Activated gamma-delta T cell (primary cell): ENCODE results near the gene NDUFS7.

Experiments
- DNase-seq: peaks from one replicate; lab custom pipeline; 2025; lab: John Stamatoyannopoulos, UW

Gene NDUFS7

DNA sequence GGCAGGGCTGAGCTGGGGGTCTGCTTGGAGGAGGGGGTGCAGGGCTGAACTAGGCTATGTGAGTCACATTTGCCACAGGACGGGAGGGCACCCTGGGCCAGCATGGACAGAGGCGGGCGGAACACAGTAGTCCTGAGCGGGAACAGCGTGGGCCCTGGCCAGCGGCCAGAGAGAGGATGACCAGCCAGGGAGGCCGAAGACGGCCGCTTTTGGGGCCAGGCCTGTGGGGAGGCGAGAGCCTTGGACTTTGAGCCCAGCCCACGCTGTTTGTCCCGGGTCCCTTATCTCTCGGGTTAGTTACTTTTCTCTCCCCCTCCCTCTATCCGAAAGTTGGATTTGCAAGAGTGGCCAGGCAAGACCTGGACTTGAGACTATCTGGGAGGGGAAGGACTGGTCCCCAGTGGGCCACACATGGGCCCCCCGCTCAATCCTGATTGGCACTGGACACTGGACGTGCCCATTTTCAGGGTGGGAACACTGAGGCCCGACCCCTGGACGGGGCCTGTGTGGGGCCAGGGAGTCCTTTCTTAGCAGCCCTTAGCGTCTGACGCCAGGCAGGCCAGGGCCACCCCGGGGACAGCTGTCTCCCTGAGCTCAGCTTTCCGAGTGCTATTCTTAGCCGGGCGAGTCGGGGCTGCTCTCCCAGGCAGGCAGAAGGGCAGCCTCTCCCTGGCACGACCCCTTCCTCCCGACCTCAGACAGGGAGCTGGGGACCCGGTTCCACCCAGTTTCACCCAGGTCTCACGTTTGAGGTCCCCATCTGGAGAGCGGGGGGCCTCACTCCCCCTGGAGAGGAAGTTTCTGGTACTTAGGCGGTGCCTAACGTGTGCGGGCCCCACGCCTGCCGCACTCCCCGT lies 16.8 kb downstream of the NDUFS7 start:
- no peak for DNase-seq

DNA sequence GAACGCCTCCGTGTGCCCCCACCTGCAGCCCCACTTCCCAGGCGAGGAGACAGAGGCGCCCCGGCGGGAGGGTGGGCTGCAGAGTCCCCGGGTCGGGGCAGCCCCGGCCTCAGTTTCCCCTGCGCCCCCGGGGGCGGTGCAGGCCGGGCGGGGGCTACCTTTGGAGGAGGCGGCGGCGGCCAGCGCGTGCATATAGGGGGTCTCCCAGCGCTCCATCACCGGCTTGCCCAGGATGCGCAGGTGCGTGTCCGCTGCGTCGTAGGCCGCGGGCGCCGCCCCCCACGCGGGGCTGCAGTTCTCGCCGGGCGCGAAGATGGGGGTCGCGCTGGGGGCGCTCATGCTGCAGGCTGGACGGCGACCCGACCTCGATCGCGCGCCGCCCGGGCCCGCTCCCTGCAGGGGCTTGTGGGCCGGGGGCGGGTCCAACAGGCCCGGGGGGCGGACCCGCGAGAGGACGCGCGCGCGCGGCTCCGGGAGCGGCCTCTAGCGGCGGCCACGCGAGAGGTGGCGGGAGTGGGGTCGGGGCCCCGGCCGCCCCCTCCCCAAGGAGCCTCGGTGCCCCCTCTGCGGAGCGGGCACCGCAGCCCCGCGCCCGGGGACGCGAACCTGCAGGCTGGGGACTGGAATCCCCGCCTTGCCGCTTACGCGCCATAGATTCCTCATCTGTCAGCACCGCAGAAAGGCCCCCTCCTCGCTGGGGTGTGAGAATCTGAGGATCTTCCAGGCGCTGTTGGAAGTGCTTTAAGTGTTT lies 17.6 kb downstream of the NDUFS7 start, which contains the start of gene GAMT:
Gene GAMT (minus strand): TSS at position 405 of the 751 bp plus-strand sequence. CDS start 66 bp downstream, at position 339.
- DNase-seq = peak; percentile 43

DNA sequence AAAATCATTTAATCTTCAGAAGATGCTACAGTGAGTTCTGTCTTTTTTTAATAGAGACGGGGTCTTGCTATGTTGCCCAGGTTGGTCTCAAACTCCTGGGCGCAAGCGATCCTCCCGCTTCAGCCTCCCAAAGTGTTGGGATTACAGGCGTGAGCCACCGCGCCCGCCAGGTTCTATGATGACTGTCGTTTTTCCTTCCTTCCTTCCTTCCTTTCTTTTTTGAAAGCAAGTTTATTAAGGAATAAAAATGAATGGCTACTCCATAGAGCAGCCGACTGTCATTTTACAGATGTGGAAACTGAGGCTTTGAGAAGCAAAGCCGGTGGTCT lies 18.1 kb downstream of the NDUFS7 start:
- no peak for DNase-seq

DNA sequence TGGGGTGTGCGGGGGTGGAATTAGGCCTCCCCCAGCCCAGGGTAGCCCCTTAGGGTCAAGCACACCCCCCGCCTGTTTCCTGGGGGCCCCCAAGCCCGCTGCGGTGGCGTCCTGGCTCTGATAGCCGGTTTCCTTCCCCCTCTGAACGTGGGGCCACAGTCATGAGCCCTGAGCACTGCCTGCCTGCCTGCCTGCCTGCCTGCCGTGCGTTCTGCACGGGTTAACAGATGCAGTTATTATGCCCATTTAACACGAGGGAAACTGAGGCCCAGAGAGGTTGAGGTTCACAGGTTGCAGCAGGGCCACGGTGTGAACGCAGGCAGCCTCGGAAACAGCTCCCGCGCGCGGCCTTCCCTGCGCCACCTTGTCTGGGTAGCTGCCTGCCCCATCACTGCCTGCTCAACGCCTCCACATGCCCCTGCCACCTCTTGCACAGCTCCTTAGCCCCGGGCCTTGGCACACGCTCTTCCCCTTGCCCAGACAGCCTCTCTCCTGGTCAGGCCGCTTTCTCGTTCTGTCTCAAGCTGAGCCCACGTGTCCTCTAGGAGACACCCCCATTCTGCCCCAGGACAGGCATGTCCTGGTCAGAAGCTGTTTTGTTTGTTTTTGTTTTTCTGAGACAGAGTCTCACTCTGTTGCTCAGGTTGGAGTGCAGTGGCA lies 18.8 kb downstream of the NDUFS7 start:
- DNase-seq = no peak

DNA sequence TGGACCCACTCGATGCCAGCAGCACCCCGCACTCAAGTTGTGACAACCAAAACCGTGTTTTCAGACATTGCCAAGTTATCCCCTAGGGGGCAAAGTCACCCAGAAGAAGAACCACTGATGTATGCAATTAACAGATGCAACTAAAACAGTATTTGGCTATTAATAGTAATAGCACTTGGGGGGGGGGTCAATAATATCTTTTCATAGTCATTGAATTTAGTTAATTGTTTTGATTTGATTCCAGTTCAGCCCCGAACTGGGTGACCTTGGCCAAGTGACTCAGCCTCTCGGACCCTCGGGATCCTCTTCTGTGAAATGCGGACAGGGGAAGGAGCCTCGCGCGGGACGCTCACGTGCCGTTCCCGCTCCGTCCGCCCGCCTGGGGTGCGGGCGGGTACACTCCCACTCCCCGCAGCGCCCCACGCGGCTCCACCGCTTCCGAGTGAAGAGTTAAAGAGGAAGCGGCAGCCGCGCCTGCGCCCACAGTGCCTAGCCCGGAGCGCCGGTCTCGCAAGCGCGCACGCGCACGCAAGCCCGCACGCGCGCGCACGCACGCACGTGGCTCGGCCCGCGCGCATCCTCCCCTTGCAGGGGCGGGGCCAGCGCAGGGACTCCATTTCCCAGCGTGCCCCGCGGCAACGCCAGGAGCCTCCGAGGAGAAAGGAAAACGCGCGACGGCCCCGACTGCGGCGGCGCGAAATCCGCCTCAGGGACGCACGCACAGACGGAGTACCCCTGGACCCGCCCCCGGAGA lies 23.2 kb downstream of the NDUFS7 start:
- DNase-seq = peak; percentile 100

DNA sequence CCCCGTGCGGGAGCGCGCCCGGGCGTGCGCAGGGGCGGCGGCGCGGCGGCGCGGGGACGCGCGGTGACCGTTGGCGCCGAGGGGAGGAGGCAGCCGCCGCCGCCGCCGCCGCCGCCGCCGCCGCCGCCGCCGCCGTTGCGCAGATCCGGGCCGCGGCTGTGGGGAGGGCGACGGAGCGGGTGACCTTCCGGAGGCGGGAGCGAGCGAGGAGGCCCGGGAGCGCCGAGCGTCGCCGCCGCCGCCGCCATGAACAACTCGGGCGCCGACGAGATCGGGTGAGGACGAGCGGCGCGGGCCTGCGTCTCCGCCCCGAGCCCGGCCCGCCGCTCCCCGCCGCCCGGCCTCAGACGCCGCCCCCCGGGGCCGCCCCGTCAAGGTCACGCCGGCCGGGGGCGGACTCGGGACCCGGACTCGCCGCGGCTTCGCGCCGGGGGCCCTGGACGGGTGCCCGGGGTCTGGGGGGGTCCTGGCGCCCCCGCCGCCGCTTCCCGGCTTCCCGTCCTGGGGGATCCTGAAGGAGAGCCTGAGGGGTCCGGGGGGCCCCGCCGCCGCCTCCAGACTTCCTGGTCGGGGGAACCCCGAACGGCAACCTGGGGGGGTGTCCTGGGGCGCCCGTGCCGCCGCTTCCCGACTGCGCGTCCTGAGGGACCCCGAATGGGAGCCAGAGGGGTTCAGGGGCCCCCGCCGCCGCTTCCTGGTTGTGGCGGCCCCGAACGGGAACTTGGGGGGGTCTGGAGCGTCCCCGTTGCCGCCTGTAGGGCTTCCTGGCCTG lies 24.0 kb downstream of the NDUFS7 start, which contains the start of gene DAZAP1:
Gene DAZAP1 (plus strand): TSS at position 59 of the 772 bp plus-strand sequence. CDS start 188 bp downstream, at position 247.
- peak; percentile 50 for DNase-seq

DNA sequence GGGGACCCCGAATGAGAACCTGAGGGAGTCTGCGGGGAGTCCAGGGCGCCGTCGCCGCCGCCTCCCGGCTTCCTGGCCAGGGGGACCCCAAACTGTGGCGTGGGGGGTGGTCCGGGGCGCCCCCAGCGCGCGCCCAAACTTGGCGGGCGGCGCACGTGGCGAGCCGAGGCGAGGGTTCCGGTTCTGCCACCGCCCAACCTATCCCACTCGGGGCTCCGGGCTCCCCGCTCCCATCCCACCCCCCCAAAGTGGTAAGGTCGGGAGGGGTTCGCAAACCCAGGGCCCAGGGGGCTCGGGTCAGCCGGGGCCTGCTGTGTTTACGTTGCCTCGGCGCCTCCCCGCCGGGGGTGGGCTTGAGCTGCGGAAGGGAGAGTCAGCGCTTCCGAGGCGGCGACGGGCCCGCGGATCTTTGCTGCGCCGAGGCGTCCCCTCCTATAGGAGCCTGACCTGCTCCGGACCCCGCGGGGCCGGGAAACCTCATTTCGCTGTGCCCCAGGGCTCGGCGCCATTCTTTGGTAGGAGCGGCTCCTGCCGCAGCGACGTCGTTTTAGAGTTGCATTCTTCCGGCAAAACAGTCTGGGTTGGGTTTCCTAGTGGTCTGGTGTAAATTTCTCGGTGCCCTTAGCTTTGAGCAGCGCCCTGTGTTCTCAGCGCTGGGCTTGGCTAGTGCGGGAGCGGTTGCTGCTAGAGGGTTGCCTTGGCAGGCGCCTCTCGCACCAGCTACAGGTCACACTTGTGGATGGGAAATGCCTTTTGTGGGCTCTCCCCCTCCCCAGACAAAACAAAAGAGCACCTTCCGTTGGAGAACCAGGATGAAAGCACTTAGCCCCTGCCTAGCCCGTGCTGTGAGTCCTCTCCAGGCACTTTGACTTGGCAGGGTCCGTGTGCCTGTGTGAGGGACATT lies 24.8 kb downstream of the NDUFS7 start:
- DNase-seq = peak; percentile 54

DNA sequence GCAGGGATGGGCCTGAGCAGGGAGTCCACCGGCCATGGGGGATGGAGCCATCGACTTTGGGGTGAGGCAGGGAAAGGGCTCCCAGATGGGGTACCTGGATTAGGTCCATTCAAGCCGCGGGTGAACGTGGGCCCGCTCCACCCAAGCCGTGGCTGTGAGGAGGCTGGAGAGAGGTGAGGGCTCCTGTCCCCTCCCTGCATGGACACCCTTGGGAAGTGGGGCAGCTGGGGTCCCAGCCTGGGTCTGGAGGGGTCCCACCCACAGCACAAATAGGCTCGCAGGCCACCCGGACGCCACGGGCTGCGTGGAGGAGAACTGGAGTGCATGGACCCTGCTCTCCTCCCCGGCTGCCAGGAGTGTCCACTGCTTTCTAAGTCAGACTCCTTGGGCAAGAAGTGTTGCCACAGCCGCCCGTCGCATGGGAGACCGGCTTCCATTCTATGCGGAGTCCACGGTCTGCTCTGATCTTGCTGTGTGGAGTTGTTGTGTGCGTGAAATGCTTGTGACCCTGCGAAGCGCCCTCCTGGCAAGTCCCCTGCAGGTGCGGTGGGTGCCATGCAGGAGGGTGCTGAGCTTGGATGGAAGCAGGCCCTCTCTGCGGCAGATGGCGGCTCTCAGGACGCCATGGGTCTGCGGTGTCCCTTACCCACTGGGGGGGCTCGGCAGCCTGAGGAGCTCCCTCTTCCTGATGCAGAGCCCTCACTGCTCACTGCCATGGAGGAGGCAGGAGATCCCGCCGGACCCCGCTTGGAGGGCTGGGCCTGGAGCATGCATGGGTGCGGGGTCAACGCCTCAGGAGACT lies 25.7 kb downstream of the NDUFS7 start:
- DNase-seq = no peak

DNA sequence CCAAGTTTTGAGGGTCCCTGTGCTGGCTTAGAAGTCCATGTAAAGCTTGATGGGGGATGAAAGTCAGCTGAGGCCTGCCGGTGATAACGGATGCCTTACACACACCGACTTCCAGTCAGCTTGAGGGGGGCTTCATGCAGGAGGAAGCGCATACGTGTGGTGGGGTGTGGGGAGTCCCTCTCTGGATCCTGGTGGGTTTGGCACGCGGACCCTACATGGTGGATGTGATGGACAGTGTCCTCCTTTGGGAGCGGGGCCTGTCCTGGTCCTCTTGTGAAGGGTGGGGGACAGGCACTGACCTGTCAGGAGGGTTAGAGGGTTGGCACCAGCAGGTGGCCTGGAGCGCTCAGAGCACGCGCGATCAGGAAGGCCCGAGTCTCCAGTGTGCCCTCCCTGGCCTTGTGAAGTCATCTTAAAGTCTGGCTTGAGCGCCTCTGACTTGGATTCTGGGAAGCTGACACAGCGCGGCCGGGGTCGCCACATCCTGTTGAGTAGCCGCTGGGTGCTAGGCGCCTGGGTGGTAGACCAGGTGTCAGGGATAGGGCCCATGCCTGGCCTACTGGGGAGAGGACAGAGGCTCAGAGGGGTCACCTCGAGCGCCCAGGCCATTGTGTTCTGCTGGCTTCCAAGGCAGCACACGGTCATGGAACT lies 26.6 kb downstream of the NDUFS7 start:
- no peak for DNase-seq

DNA sequence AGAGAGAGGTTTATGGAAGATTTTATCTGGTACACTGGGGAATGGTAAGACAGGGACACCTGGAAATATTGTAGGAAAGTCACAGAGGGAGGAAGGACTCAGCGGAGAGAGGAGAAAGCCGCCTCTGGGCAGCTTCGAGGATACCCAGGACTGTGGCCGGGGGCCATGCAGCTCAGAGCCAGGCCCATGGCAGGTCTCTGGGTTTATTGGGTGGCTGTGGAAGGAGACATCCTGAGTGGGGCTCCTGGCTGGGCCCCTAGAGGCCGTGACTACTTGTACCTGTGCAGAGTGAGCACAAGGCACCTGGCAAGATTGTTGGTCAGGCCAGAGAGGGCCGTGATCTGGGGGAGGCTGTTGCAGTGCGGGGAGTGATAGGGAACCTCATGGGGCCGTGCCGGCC lies 27.1 kb downstream of the NDUFS7 start:
- DNase-seq = no peak

DNA sequence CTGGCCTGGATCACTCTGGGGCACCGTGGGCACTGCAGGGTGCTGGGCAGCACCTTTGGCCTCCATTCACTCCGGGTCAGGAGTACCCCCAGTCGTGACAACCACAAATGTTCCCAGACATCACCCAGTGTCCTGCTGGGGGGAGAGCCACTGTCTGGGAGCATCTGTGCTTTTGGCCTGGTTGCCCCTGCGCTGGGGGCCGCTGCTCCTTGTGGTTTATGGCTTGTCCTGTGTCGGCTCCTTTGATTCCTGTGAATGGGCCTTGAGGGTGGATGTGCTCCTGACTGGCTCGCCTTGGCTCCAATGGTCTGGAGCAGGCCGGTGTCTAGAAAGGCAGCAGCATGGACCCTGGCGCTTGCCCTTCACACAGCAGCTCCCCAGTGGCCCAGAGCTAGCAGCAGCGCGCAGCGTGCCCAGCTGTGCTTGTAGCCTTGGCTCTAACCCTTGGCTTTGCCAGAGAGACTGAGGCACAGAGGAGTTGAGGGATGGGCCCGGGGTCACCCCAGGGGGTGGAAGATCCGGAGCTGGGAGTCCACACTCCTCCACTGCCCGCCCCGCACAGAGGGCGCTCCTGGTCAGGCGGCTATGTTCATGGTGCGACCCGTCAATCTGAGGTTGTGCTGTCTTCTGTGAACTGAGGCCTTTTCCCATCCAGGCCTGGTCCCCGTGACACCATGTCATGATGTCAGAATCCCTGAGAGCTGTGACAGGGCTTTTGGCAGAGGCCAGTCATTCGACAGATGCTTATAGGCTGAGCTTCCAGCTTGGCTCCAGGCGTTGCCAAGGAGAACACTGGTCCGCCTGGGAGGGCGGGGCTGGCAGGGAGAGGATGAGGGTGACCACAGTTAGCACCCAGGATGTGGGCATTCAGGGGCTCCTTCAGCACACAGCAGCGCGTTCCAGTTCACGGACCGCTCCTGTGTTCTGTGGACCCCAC lies 27.8 kb downstream of the NDUFS7 start:
- DNase-seq = no peak

DNA sequence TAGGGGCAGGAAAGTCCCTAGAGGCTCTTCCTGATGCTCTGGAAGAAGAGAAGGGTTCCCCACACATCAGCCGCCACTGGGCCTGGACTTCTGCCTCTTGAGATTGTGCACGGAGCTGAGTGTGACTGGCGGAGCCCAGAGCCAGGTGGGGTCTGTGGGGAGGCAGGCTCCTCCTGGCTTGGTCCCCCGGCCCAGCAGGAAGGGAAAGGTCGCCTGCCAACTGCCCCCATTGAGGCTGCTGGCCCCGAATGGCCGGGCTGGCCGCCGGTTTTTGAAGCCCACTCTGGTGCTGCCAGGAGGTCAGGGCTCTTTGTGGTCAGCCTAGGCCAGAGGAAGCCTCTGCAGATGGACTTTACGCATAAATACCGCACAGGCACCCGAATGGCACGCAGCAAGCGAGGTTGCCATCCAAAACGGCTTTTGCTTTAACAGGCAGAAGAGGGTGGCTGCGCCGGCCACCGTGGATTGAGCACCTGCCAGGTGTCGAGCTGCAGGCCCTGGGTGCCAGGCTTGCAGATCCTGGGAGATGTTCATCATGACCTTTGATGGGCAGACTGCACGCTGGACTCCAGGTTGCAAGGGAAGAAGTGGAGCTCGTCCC lies 28.7 kb downstream of the NDUFS7 start:
- no peak for DNase-seq

DNA sequence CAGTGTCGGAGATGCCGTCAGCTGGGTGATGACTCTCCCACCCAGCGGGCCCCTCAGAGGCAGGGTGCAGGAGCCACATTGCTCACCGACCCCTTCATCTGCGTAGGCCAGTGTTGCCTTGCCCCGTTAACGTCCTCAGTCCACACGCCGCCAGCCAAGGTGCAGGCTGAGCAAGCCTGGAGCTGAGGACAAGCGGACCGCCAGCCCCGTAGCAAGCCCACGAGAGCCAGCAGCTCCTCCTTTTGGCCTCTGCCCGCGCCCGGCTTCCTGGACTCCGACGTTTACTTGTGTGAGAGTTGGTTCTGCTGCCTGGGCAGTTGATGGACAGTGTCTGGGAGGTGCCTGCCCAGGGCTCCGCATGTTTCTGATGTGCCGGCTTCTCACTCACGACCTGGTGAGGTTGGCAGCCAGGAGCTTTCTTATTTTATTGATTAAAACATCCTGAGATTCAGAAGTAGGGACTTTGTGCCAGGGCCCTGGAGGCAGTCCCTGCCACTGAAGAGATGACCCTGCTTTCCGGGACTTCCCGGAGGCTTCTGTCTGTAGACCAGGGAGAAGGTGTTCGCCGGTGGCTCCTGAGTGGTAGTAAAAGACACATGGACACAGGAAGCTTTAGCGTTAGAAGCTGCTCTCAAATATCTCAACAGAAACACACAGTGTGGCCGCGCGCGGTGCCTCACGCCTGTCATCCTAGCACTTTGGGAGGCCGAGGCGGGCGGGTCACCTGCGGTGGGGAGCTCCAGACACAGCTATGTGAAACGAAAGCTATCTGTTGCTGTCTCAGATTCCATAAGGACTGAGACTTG lies 29.5 kb downstream of the NDUFS7 start:
- no peak for DNase-seq

DNA sequence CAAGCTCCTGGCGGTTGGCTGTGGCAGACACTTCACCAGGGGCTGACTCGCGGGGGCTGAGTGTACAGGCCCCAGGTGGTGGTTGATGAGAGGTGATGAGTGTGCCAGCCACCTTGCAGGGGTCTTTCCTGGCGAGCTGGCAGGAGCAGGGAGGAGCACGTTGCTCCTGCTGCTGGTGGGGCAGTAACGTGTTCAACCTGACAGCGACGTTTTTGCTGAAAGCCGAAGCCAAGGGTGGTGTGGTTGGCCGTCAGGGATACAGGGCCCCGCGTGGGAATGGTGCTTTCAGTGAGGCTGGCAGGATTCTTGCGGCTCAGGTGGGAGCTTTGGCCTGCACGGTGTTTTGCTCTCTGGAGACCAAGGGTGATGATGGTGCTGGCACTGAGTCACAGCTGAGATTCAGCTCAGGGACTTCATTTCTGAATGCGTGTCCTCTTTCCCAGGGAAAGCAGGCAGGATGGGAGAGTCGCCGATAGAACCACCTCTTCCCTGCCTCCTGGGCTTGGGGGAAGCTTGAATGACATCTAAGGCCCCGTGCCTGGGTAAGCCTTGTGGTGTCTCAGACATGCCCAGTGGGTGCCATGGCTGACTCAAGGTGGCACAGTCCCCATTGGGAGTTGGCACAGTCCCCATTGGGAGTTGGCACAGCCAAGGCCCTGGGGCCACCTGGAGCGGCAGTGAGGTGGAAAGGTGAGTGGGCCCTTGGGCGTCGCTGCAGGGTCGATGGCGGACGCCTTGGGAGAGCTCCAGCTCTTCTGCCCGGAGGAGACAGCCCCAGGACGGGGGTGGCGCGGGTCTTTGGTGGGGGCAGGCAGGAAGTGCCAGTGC lies 32.5 kb downstream of the NDUFS7 start:
- DNase-seq = no peak

DNA sequence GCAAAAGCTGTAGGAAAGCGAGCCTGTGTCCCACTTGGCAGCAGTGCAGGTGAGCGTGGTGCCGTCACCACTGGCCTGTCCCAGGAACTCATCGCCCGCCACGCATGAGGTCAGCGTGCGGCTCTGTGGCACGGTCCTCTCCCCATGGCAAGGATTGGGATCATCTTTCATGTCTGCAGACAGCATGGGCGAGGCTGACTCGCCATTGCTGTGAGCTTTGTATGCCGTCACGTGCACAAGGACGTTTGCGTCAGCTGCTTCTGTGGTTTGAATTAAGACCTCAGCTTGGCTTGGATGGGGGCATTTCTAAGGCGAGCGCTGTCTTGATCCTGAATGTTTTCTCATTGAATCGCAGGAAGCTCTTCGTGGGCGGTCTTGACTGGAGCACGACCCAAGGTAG lies 33.4 kb downstream of the NDUFS7 start:
- DNase-seq = no peak
